IPS DF 19.7 (cell line): Measurements from ENCODE around the gene CARD10.
"Not testable (repeated sequence)": the region's sequence is repeated elsewhere in the genome, so short reads cannot be mapped to it uniquely, and the experiment has no call there.

Source experiments
- DNase-seq: peaks from one replicate; pipeline ENCODE4 v3.0.0-alpha.2; 2013; ENCODE audit warnings: low read depth, low spot score

Gene CARD10

GRCh38 chr22:37485395-37486223 is 33.6 kb downstream of the CARD10 start:
- no peak for DNase-seq

GRCh38 chr22:37484480-37485394 is 34.5 kb downstream of the CARD10 start:
- DNase-seq = no peak

- no peak for DNase-seq
Observed at GRCh38 chr22:37483050-37483449, 36.2 kb downstream of the CARD10 start.

DNA sequence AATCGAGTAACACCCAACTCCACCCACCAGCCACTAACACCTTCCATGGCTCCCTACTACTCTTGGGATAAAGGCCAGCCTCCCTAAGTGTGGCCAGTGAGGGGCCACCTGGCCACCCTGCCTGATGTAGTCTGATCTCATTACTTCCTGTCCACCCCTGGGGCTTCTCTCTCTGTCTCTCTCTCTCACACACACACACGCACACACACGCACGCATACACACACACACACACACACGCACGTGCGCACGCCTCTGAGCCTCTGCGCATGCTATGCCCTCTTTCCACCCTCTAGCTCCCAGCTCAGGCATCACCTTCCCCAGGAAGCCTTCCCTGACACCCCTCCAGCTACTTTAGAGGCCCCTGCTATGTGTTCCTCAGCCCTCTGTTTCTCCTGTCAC is 37.0 kb downstream of the CARD10 start:
- DNase-seq = no peak

GRCh38 chr22:37481347-37481907 is 37.8 kb downstream of the CARD10 start:
- no peak for DNase-seq

- no peak for DNase-seq
Observed at GRCh38 chr22:37480387-37481346, 38.5 kb downstream of the CARD10 start.

- no peak for DNase-seq
Observed at GRCh38 chr22:37479196-37479595, 40.0 kb downstream of the CARD10 start.

GRCh38 chr22:37476389-37477329 is 42.6 kb downstream of the CARD10 start:
- no peak for DNase-seq

DNA sequence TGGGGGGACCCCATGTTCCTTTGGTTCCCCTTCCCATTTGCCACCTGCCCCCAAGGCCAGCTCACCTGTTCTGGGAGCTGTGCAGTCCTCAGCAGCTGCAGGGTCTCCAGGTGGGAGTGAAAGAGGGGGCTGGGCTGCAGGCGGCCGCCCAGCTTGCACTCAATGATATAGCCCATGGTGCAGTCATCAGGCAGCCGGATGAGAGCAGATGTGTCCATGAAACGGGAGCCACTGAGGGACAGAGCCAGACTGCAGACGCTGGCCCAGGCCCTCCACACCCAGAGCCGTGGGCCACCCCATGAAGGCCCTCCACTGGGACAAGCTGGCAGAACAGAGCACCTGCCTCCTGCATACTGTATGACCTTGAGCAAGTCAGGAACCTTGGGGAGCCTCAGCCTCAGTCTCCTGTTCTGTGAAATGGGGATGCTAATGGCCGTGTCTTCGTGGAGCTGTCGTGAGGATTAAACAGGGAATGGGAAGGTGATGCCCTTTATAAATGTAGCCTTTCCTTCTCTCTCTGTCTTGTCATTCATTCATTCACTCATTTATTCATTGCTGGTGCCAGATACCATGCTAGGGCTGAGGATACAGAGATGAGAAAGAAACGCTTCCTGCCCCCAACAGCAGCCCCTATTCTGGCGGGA is 44.6 kb downstream of the CARD10 start:
- no peak for DNase-seq

- no peak for DNase-seq
Observed at GRCh38 chr22:37473437-37473946, 45.7 kb downstream of the CARD10 start.

DNA sequence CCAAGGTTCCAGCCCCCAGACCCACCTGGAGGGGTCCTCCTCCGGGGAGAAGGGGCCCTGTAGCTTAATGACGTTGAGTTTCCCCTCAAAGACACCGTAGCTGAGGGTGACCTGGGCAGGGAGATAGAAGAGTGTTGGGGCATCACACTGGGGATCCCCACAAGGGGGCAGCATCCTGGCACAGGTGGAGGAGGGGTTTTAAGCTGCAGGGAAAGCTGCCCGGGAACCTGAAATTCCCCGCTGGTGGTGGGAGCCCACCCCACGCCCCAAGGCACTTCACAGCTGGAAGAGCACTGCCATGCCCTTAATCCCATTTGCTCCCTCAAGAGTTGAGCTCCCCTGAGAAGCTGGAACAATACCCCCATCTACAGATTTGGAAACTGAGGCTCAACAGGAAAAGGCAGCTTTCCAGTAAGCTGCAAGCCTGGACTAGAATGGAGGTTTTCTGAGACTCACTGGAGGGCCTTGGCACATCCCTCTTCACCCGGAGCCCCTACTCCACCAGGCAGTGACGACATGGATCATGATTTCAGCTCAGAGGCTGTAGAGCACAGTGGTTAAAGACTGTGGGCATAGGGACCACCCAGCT is 46.7 kb downstream of the CARD10 start:
- no peak for DNase-seq

DNA sequence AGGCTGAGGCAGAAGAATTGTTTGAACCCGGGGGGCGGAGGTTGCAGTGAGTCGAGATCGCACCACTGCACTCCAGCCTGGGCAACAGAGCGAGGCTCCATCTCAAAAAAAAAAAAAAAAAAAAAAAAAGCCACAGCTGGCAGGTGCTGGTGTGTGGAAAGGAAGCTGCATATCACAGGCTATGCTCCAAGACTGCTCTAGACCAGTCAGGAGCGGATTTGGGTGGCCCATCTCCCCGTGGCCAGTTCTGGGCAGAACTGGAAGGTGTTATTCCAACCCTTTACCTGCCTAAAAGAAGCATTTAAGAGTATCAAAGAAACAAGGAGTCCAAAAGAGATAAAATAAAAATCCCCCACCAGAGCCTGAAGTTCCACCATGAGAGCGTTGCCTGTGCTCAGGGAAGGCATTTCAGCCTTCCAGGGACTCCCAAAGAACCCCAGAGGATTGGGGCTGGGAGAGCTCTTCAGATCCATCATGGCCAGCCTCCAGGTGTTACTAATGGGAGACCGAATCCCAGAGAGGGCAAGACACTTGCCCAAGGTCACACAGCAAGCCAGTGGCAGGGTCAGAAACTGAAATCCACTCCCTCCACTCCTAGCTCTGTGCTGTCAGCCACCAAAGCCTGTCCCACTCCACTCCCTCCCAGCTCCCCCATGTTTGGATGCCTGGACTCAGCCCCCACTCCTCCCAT is 47.3 kb downstream of the CARD10 start:
- no peak for DNase-seq

DNA sequence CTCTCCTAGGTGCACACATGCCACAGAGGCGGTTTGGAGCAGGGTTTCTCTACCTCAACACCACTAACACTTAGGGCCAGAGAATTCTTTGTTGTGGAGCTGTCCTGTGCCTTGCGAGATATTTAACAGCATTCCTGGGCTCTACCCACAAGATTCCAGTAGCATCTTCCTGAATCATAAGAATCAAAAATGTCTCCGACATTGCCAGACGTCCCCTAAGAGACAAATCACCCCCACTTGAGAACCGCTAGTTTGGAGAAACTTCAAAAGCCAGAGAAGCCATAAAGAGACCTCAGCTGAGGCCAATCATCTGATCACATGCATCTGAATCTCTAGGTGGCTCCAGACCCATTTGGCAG is 49.1 kb downstream of the CARD10 start:
- DNase-seq = no peak

- no peak for DNase-seq
Observed at GRCh38 chr22:37469416-37470086, 49.7 kb downstream of the CARD10 start.

DNA sequence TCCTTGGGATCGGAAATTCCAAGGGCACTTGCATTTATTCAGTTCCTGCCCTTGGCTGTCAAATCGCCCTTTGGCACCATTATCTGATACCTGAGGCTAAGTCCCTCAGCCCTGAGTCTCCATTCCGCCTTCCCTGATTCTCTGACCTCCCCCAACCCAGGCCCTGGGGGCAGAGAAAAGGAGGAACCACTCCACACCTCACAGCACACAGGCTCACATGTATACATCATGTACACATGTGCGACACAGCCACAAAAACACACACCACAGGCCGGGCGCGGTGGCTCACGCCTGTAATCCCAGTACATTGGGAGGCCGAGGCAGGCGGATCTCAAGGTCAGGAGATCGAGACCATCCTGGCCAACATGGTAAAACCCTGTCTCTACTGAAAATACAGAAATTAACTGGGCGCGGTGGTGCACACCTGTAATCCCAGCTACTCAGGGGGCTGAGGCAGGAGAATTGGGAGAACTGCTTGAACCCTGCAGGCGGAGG is 51.0 kb downstream of the CARD10 start:
- DNase-seq = not testable (repeated sequence)

- DNase-seq = no peak
Observed at GRCh38 chr22:37467391-37467955, 51.7 kb downstream of the CARD10 start.

GRCh38 chr22:37464181-37464580 is 55.0 kb downstream of the CARD10 start:
- DNase-seq = no peak
